ENCODE results near the gene SLC12A4. TPM values are rescaled to one million over a fixed set of nuclear protein-coding genes. Genes with fewer than 3 reads are reported as not detected.

Gene SLC12A4
- total and polyA plus RNA-seq, 2 experiments from 2014 or later: 19.9 to 53.0 TPM

DNA sequence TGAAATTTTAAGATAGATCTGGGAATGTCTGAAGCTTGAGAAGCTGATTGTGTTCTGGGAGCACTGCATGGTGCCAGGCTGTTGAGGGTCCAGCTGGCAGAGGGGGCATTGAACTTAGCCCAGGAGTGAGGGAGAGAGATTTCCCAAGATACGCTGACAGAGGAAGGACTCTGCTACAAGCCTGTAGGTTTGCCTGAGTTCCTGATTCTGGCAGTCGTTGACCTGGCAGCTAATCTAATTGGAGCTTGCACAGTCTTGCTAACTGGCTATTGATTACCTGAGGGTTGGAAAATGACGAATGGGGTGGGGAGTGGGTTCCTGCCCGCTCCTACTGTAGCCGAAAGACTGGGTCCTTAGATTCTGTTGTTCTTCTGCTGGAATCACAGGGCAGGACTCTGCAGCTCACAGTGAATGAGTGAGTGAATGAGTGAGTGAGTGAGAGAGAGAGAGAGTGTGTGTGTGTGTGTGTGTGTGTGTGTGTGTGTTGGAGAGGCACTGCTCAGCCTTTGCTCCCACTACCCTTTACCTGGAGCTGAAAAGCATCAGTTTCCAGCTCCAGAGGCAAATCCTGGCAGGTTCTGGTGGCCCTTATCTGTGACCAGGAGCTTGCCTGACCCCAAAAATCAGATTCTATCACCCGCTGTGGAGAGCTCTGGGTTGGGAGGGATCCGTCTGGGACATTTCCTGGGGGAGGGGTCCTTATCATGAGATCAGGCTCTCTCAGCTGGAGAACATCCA is 53.5 kb downstream of the SLC12A4 start (continued):
- TF ChIP-seq, protein P1, sequence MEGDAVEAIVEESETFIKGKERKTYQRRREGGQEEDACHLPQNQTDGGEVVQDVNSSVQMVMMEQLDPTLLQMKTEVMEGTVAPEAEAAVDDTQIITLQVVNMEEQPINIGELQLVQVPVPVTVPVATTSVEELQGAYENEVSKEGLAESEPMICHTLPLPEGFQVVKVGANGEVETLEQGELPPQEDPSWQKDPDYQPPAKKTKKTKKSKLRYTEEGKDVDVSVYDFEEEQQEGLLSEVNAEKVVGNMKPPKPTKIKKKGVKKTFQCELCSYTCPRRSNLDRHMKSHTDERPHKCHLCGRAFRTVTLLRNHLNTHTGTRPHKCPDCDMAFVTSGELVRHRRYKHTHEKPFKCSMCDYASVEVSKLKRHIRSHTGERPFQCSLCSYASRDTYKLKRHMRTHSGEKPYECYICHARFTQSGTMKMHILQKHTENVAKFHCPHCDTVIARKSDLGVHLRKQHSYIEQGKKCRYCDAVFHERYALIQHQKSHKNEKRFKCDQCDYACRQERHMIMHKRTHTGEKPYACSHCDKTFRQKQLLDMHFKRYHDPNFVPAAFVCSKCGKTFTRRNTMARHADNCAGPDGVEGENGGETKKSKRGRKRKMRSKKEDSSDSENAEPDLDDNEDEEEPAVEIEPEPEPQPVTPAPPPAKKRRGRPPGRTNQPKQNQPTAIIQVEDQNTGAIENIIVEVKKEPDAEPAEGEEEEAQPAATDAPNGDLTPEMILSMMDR (conservative IDR thresholded peaks at IDR 0.05; ENCODE audit: low read depth in 2 of 2): no peak
- TF ChIP-seq, protein P2, sequence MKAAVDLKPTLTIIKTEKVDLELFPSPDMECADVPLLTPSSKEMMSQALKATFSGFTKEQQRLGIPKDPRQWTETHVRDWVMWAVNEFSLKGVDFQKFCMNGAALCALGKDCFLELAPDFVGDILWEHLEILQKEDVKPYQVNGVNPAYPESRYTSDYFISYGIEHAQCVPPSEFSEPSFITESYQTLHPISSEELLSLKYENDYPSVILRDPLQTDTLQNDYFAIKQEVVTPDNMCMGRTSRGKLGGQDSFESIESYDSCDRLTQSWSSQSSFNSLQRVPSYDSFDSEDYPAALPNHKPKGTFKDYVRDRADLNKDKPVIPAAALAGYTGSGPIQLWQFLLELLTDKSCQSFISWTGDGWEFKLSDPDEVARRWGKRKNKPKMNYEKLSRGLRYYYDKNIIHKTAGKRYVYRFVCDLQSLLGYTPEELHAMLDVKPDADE (IDR thresholded peaks at IDR 0.05): no peak

DNA sequence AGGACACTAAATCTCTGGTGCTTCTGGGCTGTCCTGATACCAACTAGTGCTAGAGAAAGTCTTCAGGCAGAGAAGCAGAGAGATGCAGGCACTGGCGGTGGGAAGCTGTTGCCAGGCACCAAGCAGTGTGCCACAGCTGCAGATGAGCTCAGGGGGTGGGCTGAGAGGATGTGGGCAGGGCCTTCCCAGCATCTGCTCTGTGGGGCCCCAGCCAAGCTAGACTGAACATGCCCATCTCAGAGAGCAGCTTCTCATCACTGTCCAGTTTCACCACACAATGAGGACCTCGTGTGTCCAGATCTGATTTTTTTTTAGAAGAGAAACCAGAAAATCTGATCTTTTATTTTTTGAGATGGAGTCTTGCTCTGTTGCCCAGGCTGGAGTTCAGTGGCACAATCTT is 58.3 kb downstream of the SLC12A4 start:
- TF ChIP-seq NANOG (IDR thresholded peaks at IDR 0.05; ENCODE audit: borderline replicate concordance) (no peak), STAT1 (IDR thresholded peaks at IDR 0.05; ENCODE audit: unreplicated experiment) (no peak), EZH2phosphoT487 (IDR thresholded peaks at IDR 0.05; ENCODE audit: unreplicated experiment) (no peak)
- TF ChIP-seq, protein P3, sequence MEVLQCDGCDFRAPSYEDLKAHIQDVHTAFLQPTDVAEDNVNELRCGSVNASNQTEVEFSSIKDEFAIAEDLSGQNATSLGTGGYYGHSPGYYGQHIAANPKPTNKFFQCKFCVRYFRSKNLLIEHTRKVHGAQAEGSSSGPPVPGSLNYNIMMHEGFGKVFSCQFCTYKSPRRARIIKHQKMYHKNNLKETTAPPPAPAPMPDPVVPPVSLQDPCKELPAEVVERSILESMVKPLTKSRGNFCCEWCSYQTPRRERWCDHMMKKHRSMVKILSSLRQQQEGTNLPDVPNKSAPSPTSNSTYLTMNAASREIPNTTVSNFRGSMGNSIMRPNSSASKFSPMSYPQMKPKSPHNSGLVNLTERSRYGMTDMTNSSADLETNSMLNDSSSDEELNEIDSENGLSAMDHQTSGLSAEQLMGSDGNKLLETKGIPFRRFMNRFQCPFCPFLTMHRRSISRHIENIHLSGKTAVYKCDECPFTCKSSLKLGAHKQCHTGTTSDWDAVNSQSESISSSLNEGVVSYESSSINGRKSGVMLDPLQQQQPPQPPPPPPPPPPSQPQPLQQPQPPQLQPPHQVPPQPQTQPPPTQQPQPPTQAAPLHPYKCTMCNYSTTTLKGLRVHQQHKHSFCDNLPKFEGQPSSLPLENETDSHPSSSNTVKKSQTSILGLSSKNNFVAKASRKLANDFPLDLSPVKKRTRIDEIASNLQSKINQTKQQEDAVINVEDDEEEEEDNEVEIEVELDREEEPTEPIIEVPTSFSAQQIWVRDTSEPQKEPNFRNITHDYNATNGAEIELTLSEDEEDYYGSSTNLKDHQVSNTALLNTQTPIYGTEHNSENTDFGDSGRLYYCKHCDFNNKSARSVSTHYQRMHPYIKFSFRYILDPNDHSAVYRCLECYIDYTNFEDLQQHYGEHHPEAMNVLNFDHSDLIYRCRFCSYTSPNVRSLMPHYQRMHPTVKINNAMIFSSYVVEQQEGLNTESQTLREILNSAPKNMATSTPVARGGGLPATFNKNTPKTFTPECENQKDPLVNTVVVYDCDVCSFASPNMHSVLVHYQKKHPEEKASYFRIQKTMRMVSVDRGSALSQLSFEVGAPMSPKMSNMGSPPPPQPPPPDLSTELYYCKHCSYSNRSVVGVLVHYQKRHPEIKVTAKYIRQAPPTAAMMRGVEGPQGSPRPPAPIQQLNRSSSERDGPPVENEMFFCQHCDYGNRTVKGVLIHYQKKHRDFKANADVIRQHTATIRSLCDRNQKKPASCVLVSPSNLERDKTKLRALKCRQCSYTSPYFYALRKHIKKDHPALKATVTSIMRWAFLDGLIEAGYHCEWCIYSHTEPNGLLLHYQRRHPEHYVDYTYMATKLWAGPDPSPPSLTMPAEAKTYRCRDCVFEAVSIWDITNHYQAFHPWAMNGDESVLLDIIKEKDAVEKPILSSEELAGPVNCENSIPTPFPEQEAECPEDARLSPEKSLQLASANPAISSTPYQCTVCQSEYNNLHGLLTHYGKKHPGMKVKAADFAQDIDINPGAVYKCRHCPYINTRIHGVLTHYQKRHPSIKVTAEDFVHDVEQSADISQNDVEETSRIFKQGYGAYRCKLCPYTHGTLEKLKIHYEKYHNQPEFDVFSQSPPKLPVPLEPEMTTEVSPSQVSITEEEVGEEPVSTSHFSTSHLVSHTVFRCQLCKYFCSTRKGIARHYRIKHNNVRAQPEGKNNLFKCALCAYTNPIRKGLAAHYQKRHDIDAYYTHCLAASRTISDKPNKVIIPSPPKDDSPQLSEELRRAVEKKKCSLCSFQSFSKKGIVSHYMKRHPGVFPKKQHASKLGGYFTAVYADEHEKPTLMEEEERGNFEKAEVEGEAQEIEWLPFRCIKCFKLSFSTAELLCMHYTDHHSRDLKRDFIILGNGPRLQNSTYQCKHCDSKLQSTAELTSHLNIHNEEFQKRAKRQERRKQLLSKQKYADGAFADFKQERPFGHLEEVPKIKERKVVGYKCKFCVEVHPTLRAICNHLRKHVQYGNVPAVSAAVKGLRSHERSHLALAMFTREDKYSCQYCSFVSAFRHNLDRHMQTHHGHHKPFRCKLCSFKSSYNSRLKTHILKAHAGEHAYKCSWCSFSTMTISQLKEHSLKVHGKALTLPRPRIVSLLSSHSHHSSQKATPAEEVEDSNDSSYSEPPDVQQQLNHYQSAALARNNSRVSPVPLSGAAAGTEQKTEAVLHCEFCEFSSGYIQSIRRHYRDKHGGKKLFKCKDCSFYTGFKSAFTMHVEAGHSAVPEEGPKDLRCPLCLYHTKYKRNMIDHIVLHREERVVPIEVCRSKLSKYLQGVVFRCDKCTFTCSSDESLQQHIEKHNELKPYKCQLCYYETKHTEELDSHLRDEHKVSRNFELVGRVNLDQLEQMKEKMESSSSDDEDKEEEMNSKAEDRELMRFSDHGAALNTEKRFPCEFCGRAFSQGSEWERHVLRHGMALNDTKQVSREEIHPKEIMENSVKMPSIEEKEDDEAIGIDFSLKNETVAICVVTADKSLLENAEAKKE (CRISPR knock-in tag; IDR thresholded peaks at IDR 0.05): no peak
- Histone ChIP-seq H3K36me3 (ENCODE audit: insufficient read depth) (no peaks in the 10 kb centered on the region; the same call in 1 of the 2 replicates), H3K4me2 (no peak overlapping the region), H3K4me1 (ENCODE audit: insufficient read depth) (peaks cover 9% of the 10 kb centered on the region; the same call in 1 of the 2 replicates), H4K20me1 (replicated peaks; ENCODE audit: insufficient read depth) (peaks cover 4% of the 10 kb centered on the region; the same call in 1 of the 2 replicates), H3K27ac (ENCODE audit: low read depth) (no peak overlapping the region), H3K4me3 (no peak overlapping the region), H2AFZ (no peak overlapping the region), H3K79me2 (replicated peaks; ENCODE audit: insufficient read depth) (0 out of 2 replicates have a peak, but pooled peaks cover 3% of the 10 kb centered on the region), H3K27me3 (ENCODE audit: insufficient read depth) (no peaks in the 10 kb centered on the region), H3F3A (replicated peaks; ENCODE audit: low read depth) (0 out of 2 replicates have a peak, but pooled peaks cover 3% of the 10 kb centered on the region), H3K9me2 (ENCODE audit: insufficient read depth) (no peaks in the 10 kb centered on the region)
- DNase-seq (ENCODE audit: low spot score) (no peak), ATAC-seq (no peak)
- H3K4me1 Mint-ChIP-seq: peaks cover 10% of the 10 kb centered on the region
- H3K27ac Mint-ChIP-seq: no peak overlapping the region
- peaks cover 19% of the 10 kb centered on the region for H3K36me3 Mint-ChIP-seq (ENCODE audit: low read depth)
- no peaks in the 10 kb centered on the region for H3K27me3 Mint-ChIP-seq (ENCODE audit: insufficient read depth, low read depth, poor library complexity)
- no peaks in the 10 kb centered on the region for H3K9me3 Mint-ChIP-seq
- no peak overlapping the region for H3K4me3 Mint-ChIP-seq
